ENCODE measurements around the gene MATN3. TPM values are rescaled to one million over a fixed set of nuclear protein-coding genes. Genes with fewer than 3 reads are reported as not detected.

The MATN3 gene
- total and polyA plus RNA-seq, 2 of the 13 experiments (the other 11 are each of a cell fraction or from before 2014, with no cell fraction given), result 36.1 to 208 TPM

DNA sequence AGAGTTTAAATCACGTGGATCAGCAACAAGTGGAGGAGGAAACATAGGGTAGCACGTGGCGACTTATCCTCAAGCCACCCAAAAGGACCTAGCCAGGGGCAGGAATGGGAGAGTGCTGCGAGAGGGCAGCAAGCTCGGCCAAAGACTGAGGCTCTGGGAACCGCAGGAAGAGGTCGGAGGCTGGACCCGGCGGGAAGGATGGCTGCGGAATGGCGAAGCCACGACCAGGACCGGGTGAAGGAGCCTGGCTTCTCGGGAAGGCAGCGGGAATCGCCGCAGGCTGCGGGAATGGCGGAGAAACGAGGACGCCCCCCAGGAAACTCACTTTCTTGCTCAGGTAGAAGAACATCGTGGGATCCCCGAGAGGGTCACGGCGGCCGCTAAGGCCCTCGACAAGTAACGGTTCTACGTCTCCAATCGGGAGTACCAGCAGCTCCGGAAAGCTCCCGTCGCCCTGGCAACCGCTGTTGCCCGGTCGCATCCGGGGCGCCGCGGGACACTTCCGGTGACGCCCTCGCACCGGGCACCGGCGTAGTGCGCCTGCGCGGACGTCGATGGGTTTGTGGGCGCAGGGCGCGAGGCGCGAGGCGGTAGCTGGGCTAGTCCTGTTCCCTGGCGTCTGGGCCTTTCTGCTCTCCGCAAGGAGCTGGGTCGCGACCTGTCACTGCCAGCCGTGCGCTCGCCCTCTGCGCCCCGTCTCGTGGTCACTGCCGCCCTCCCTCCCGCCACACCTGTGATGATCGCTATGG, 22.6 kb downstream of the MATN3 start, which contains the start of gene WDR35 (continued):
- TF ChIP-seq ZNF329 (CRISPR knock-in tag; IDR thresholded peaks at IDR 0.05; ENCODE audit: low read depth) (peak; percentile 87; the same call in 1 of the 2 replicates), ZNF749 (CRISPR knock-in tag; IDR thresholded peaks at IDR 0.05; ENCODE audit: borderline replicate concordance) (peak; percentile 92; the same call in 1 of the 2 replicates), ZSCAN21 (CRISPR knock-in tag; IDR thresholded peaks at IDR 0.05; ENCODE audit: borderline replicate concordance) (peak; percentile 95), POLR2A (IDR thresholded peaks at IDR 0.05; ENCODE audit: insufficient read depth in 1 of 2, low read depth in 2 of 2, low read length in 2 of 2) (peak; percentile 88 to 99), ZNF264 (CRISPR knock-in tag; IDR thresholded peaks at IDR 0.05) (peak; percentile 86; the same call in 1 of the 2 replicates), NFYB (CRISPR knock-in tag; IDR thresholded peaks at IDR 0.05) (peak; percentile 45; the same call in 1 of the 2 replicates), ZNF431 (CRISPR knock-in tag; IDR thresholded peaks at IDR 0.05; ENCODE audit: borderline replicate concordance, low read depth) (peak; percentile 89), HNF4G (IDR thresholded peaks at IDR 0.05; ENCODE audit: borderline replicate concordance, low read depth, low read length) (no peak), HNF4G (CRISPR knock-in tag; IDR thresholded peaks at IDR 0.05; ENCODE audit: borderline replicate concordance, low read depth) (0 out of 2 replicates have a peak, but pooled peaks have one; percentile 71)
- TF ChIP-seq, protein P1, sequence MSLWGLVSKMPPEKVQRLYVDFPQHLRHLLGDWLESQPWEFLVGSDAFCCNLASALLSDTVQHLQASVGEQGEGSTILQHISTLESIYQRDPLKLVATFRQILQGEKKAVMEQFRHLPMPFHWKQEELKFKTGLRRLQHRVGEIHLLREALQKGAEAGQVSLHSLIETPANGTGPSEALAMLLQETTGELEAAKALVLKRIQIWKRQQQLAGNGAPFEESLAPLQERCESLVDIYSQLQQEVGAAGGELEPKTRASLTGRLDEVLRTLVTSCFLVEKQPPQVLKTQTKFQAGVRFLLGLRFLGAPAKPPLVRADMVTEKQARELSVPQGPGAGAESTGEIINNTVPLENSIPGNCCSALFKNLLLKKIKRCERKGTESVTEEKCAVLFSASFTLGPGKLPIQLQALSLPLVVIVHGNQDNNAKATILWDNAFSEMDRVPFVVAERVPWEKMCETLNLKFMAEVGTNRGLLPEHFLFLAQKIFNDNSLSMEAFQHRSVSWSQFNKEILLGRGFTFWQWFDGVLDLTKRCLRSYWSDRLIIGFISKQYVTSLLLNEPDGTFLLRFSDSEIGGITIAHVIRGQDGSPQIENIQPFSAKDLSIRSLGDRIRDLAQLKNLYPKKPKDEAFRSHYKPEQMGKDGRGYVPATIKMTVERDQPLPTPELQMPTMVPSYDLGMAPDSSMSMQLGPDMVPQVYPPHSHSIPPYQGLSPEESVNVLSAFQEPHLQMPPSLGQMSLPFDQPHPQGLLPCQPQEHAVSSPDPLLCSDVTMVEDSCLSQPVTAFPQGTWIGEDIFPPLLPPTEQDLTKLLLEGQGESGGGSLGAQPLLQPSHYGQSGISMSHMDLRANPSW (CRISPR knock-in tag; IDR thresholded peaks at IDR 0.05; ENCODE audit: borderline replicate concordance), result peak; percentile 44
- TF ChIP-seq, protein P2, sequence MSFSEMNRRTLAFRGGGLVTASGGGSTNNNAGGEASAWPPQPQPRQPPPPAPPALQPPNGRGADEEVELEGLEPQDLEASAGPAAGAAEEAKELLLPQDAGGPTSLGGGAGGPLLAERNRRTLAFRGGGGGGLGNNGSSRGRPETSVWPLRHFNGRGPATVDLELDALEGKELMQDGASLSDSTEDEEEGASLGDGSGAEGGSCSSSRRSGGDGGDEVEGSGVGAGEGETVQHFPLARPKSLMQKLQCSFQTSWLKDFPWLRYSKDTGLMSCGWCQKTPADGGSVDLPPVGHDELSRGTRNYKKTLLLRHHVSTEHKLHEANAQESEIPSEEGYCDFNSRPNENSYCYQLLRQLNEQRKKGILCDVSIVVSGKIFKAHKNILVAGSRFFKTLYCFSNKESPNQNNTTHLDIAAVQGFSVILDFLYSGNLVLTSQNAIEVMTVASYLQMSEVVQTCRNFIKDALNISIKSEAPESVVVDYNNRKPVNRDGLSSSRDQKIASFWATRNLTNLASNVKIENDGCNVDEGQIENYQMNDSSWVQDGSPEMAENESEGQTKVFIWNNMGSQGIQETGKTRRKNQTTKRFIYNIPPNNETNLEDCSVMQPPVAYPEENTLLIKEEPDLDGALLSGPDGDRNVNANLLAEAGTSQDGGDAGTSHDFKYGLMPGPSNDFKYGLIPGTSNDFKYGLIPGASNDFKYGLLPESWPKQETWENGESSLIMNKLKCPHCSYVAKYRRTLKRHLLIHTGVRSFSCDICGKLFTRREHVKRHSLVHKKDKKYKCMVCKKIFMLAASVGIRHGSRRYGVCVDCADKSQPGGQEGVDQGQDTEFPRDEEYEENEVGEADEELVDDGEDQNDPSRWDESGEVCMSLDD (CRISPR knock-in tag; IDR thresholded peaks at IDR 0.05; ENCODE audit: borderline replicate concordance), result peak; percentile 78; the same call in 1 of the 2 replicates
- TF ChIP-seq, protein P3, sequence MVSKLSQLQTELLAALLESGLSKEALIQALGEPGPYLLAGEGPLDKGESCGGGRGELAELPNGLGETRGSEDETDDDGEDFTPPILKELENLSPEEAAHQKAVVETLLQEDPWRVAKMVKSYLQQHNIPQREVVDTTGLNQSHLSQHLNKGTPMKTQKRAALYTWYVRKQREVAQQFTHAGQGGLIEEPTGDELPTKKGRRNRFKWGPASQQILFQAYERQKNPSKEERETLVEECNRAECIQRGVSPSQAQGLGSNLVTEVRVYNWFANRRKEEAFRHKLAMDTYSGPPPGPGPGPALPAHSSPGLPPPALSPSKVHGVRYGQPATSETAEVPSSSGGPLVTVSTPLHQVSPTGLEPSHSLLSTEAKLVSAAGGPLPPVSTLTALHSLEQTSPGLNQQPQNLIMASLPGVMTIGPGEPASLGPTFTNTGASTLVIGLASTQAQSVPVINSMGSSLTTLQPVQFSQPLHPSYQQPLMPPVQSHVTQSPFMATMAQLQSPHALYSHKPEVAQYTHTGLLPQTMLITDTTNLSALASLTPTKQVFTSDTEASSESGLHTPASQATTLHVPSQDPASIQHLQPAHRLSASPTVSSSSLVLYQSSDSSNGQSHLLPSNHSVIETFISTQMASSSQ (IDR thresholded peaks at IDR 0.05; ENCODE audit: low read depth), result no peak
- TF ChIP-seq, protein P3 (CRISPR knock-in tag; IDR thresholded peaks at IDR 0.05; ENCODE audit: borderline replicate concordance), result peak; percentile 80
- TF ChIP-seq, protein P4, sequence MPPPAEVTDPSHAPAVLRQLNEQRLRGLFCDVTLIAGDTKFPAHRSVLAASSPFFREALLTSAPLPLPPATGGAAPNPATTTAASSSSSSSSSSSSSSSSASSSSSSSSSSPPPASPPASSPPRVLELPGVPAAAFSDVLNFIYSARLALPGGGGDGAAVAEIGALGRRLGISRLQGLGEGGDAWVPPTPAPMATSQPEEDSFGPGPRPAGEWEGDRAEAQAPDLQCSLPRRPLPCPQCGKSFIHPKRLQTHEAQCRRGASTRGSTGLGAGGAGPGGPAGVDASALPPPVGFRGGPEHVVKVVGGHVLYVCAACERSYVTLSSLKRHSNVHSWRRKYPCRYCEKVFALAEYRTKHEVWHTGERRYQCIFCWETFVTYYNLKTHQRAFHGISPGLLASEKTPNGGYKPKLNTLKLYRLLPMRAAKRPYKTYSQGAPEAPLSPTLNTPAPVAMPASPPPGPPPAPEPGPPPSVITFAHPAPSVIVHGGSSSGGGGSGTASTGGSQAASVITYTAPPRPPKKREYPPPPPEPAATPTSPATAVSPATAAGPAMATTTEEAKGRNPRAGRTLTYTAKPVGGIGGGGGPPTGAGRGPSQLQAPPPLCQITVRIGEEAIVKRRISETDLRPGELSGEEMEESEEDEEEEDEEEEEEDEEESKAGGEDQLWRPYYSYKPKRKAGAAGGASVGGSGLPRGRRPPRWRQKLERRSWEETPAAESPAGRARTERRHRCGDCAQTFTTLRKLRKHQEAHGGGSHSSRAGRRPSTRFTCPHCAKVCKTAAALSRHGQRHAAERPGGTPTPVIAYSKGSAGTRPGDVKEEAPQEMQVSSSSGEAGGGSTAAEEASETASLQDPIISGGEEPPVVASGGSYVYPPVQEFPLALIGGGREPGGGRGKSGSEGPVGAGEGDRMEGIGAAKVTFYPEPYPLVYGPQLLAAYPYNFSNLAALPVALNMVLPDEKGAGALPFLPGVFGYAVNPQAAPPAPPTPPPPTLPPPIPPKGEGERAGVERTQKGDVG (CRISPR knock-in tag; IDR thresholded peaks at IDR 0.05; ENCODE audit: borderline replicate concordance), result peak; percentile 85; the same call in 1 of the 2 replicates

All from HepG2 (cell line).